Fibroblast of the aortic adventitia (primary cell): Measurements from ENCODE around the gene HOXB3. TPM values are rescaled to one million over a fixed set of nuclear protein-coding genes. Genes with fewer than 3 reads are reported as not detected.

Experiments
- DNase-seq: peaks from one replicate; pipeline ENCODE4 v3.0.0-alpha.2; 2010; ENCODE audit warnings: low read depth
- H3K4me3 ChIP-seq: 2 replicates; pipeline ENCODE4 v1.5.1; 2011; ENCODE audit warnings: low read depth, mild to moderate bottlenecking, control low read depth, low read length, moderate library complexity
- total RNA-seq: library from RNA; depleted of rRNA; stranded (reverse); fragments of >200 nt; gene quantifications from 2 replicates; pipeline ENCODE4 v1.2.3, GENCODE V29; 2012; ENCODE audit warnings: low replicate concordance
- TF ChIP-seq, protein P1 (sequence below): IDR thresholded peaks from 2 replicates; pipeline ENCODE4 v1.5.1; 2011; ENCODE audit warnings: mild to moderate bottlenecking, low read length, control low read depth, inconsistent platforms; ENCODE audit not compliant: insufficient read depth

Gene HOXB3
- total RNA-seq, 1 donor, result 9.7 TPM

GRCh38 chr17:48523010-48523409, 67.0 kb downstream of the HOXB3 start:
- H3K4me3 ChIP-seq, result no peak overlapping the region
- TF ChIP-seq, protein P1, sequence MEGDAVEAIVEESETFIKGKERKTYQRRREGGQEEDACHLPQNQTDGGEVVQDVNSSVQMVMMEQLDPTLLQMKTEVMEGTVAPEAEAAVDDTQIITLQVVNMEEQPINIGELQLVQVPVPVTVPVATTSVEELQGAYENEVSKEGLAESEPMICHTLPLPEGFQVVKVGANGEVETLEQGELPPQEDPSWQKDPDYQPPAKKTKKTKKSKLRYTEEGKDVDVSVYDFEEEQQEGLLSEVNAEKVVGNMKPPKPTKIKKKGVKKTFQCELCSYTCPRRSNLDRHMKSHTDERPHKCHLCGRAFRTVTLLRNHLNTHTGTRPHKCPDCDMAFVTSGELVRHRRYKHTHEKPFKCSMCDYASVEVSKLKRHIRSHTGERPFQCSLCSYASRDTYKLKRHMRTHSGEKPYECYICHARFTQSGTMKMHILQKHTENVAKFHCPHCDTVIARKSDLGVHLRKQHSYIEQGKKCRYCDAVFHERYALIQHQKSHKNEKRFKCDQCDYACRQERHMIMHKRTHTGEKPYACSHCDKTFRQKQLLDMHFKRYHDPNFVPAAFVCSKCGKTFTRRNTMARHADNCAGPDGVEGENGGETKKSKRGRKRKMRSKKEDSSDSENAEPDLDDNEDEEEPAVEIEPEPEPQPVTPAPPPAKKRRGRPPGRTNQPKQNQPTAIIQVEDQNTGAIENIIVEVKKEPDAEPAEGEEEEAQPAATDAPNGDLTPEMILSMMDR, result peak; percentile 42
- DNase-seq, result peak; percentile 44

DNA sequence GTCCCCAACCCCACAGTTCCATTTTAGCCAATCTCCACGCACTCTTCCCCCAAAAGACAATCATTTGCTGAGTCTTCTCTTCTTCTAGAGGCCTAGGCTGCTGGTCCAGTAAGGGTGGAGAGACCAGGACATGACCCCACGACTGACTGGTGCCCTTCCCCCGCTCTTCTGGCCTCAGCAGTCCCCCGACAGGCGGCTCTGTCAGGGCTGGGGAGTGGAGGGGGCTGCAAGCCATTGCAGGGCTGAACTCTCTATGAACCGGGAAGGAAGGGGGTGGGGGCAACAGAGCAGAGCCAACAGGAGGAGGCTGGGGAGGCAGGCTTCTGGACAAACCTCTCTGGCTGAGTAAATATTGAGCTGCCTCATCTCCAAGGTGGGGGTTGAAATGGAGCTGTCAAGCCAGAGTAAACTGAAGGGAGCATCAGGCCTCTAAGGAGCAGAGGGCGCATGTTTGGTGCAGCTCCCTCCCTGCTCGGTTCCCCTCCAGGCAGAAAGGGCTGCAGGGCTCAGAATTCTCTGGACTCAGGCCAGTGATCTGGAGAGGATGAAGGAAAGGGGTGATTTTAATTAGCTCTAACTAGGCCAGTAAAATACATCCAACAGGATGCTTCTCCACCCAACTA, 67.9 kb downstream of the HOXB3 start:
- peak; percentile 19 for DNase-seq
- TF ChIP-seq, protein P1, result no peak
- H3K4me3 ChIP-seq, result no peak overlapping the region

DNA sequence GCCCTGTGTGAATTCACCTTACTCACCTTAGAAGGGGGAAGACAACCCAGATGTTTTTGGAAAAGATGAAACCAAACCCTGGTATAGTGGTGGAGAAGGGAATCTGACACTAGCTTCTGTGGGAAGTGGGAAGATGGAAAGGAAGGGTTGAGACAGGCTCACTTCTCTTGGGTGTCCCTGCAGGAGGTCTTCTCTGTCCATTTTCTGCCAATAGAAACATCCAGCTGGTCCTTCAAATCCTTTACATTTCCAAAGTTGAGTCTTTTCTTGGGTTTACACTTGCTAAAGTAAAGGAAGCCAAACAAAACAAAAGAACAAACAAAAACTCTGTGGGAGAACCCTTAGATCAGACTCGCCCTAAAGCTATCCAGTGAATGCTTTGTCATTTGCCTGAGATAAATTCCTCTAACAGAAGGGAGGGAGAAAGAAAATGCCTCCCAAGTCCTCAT, 69.4 kb downstream of the HOXB3 start:
- TF ChIP-seq, protein P1, result no peak
- no peak overlapping the region for H3K4me3 ChIP-seq
- DNase-seq, result peak; percentile 53

DNA sequence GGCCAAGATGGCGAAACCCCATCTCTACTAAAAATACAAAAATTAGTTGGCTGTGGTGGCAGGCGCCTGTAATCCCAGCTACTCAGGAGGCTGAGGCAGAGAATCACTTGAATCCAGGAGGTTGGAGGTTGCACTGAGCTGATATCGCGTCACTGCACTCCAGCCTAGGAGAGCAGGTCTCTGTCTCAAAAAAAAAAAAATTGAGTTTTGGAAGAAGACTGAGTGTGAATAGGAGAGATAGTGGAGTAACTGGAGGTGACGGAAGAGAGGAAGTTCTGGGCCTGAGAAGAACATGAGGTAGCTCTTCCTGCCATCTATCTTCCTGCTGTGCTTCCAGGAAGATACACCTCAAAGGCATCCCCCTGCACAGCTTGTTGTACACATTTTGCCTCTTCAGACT, 70.6 kb downstream of the HOXB3 start:
- TF ChIP-seq, protein P1, result no peak

DNA sequence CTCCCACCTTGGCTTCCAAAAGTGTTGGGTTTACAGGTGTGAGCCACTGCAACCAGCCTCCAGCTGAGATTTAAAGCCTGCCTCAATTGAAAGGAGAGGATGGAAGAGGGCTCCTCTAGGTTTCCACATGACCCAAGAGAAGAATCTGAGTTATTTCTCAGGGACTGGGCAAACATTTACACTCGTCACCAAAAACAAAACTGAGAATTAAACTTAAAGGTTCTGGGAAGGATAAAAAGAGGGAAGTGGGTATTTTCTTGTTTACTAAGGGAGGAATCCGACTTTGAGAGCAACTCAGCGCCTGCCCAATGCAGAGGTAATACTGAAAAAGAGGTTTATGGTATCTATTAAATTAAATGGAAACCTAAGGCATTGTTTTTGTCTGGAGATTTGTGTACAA, 72.6 kb downstream of the HOXB3 start:
- H3K4me3 ChIP-seq, result no peak overlapping the region
- TF ChIP-seq, protein P1, result no peak
- DNase-seq, result no peak

More for the DNA sequence above, 70.6 kb downstream of the HOXB3 start:
- H3K4me3 ChIP-seq, result no peak overlapping the region
- DNase-seq, result no peak

- H3K4me3 ChIP-seq, result no peak overlapping the region
- no peak for DNase-seq
- TF ChIP-seq, protein P1, result no peak
Measured at GRCh38 chr17:48515925-48516900, 73.8 kb downstream of the HOXB3 start.
